Measurements from ENCODE around the gene ATP2A1. TPM values are rescaled to one million over a fixed set of nuclear protein-coding genes. Genes with fewer than 3 reads are reported as not detected.

ATP2A1 gene
- total and polyA plus RNA-seq, 8 donors: 0.12 to 21.7 (median 1.1) TPM; not detected in 2

GRCh38 chr16:28950648-28951409, 72.5 kb downstream of the ATP2A1 start, which contains the start of gene NFATC2IP:
TSS of gene NFATC2IP (plus strand) at chr16:28950937. CDS start at chr16:28951012, 75 bp downstream.
- H3K36me3 ChIP-seq: peaks cover 25 to 32% (median 32%) of the 10 kb centered on the region in 4 donors

GRCh38 chr16:28951410-28951943, 73.2 kb downstream of the ATP2A1 start:
- Histone ChIP-seq H3K4me1 (peaks cover 10 to 35% (median 26%) of the 10 kb centered on the region in 4 donors), H3K27me3 (no peaks in the 10 kb centered on the region), H3K9me3 (no peaks in the 10 kb centered on the region), H3K4me3 (peak overlapping the region; percentile 72 to 98 (median 94)), H3K36me3 (peaks cover 31 to 39% (median 38%) of the 10 kb centered on the region in 4 donors), H3K27ac (peak overlapping the region; percentile 73 to 91 (median 88))
- WGBS, 5 donors: 1 to 2% (median 1%) methylated on average over 17 of the region's 17 CpGs
- TF ChIP-seq CTCF (IDR thresholded peaks at IDR 0.05) (no peak), EP300 (IDR thresholded peaks at IDR 0.05) (no peak), POLR2AphosphoS5 (IDR thresholded peaks at IDR 0.05) (no peak), POLR2A (IDR thresholded peaks at IDR 0.05) (no peak)
- intact Hi-C loops (cut with DNase I; ENCODE audit: low total_unique reads): no loop called here
- peak in 1 of 2 donors; percentile 68 for DNase-seq

More at GRCh38 chr16:28950648-28951409, 72.5 kb downstream of the ATP2A1 start, which contains the start of gene NFATC2IP:
- WGBS, 5 donors: 0 to 1% (median 1%) methylated on average over 55 to 79 of the region's 79 CpGs
- Histone ChIP-seq H3K4me1 (peaks cover 11 to 38% (median 28%) of the 10 kb centered on the region in 4 donors), H3K4me3 (peak within 1 kb of the TSS; percentile 72 to 98 (median 94)), H3K9me3 (no peaks in the 10 kb centered on the region), H3K27me3 (no peaks in the 10 kb centered on the region), H3K27ac (peak within 1 kb of the TSS; percentile 73 to 91 (median 88))
- TF ChIP-seq POLR2A (IDR thresholded peaks at IDR 0.05) (no peak), POLR2AphosphoS5 (IDR thresholded peaks at IDR 0.05) (peak in 2 of 3 donors; percentile 57 to 90), EP300 (IDR thresholded peaks at IDR 0.05) (no peak)
- intact Hi-C loops (cut with DNase I; ENCODE audit: low total_unique reads): no loop called here
- peak; percentile 99 to 100 for DNase-seq

Small RNA genes lying within 50 kb of the gene (small RNA-seq; reads per million reads assigned to genes)
- 0 reads per million in 4 donors for gene RF00416

Other genes starting within 250 kb of the ATP2A1 start
- 1 to 10 TPM in 1 of 5 donors, not detected in 4; 1.0 TPM for gene NPIPB8, start 240.4 kb upstream of the ATP2A1 start, total RNA-seq
- under 1 TPM in 1 of 3 donors, not detected in 2; 0.08 TPM for gene NPIPB8, start 240.4 kb upstream of the ATP2A1 start, polyA plus RNA-seq
- 100 to 1,000 TPM; 147 to 878 (median 271) TPM for gene EIF3C, start 167.0 kb upstream of the ATP2A1 start, total RNA-seq
- gene EIF3C, start 167.0 kb upstream of the ATP2A1 start, polyA plus RNA-seq: 1,000 to 10,000 TPM in 1 of 3 donors, 100 to 1,000 TPM in 2; 590 to 1,037 (median 927) TPM
- gene NPIPB9, start 126.7 kb upstream of the ATP2A1 start, total RNA-seq: 10 to 100 TPM in 2 of 5 donors, 1 to 10 TPM in 2, not detected in 1; 7.1 to 24.3 (median 10.1) TPM
- under 1 TPM in 1 of 3 donors, not detected in 2; 0.40 TPM for gene NPIPB9, start 126.7 kb upstream of the ATP2A1 start, polyA plus RNA-seq
- 100 to 1,000 TPM in 2 of 5 donors, 10 to 100 TPM in 3; 51.0 to 644 (median 88.8) TPM for gene ATXN2L, start 55.5 kb upstream of the ATP2A1 start, total RNA-seq
- gene ATXN2L, start 55.5 kb upstream of the ATP2A1 start, polyA plus RNA-seq: 10 to 100 TPM; 24.4 to 60.1 (median 57.3) TPM
- 100 to 1,000 TPM in 1 of 5 donors, 10 to 100 TPM in 4; 49.8 to 186 (median 68.8) TPM for gene TUFM, start 32.1 kb upstream of the ATP2A1 start, total RNA-seq
- 100 to 1,000 TPM; 128 to 286 (median 145) TPM for gene TUFM, start 32.1 kb upstream of the ATP2A1 start, polyA plus RNA-seq
- gene SH2B1, start 14.6 kb upstream of the ATP2A1 start, total RNA-seq: 100 to 1,000 TPM in 1 of 5 donors, 10 to 100 TPM in 2, 1 to 10 TPM in 2; 6.4 to 115 (median 27.1) TPM
- 10 to 100 TPM; 21.5 to 35.6 (median 32.2) TPM for gene SH2B1, start 14.6 kb upstream of the ATP2A1 start, polyA plus RNA-seq
- gene RABEP2, start 46.8 kb downstream of the ATP2A1 start, total RNA-seq: 100 to 1,000 TPM in 2 of 5 donors, 10 to 100 TPM in 3; 25.7 to 350 (median 84.0) TPM
- 10 to 100 TPM; 20.3 to 34.6 (median 32.7) TPM for gene RABEP2, start 46.8 kb downstream of the ATP2A1 start, polyA plus RNA-seq
- gene CD19, start 53.5 kb downstream of the ATP2A1 start, total RNA-seq: under 1 TPM in 2 of 5 donors, not detected in 3; 0.29 to 0.92 TPM
- gene CD19, start 53.5 kb downstream of the ATP2A1 start, polyA plus RNA-seq: 1 to 10 TPM in 1 of 3 donors, under 1 TPM in 2; 0.31 to 3.8 (median 0.56) TPM
- 100 to 1,000 TPM in 2 of 5 donors, 10 to 100 TPM in 3; 22.8 to 265 (median 68.0) TPM for gene NFATC2IP, start 72.4 kb downstream of the ATP2A1 start, total RNA-seq
- 10 to 100 TPM; 10.4 to 18.0 (median 13.1) TPM for gene NFATC2IP, start 72.4 kb downstream of the ATP2A1 start, polyA plus RNA-seq
- gene SPNS1, start 96.3 kb downstream of the ATP2A1 start, total RNA-seq: 10 to 100 TPM in 4 of 5 donors, 1 to 10 TPM in 1; 6.1 to 24.2 (median 15.6) TPM
- gene SPNS1, start 96.3 kb downstream of the ATP2A1 start, polyA plus RNA-seq: 10 to 100 TPM; 26.7 to 48.3 (median 31.6) TPM
- 10 to 100 TPM in 1 of 5 donors, 1 to 10 TPM in 3, not detected in 1; 1.3 to 26.8 (median 4.8) TPM for gene LAT, start 106.6 kb downstream of the ATP2A1 start, total RNA-seq
- gene LAT, start 106.6 kb downstream of the ATP2A1 start, polyA plus RNA-seq: 10 to 100 TPM in 1 of 3 donors, 1 to 10 TPM in 2; 7.3 to 15.5 (median 8.4) TPM